Testis (tissue), 2 donors: ENCODE measurements around the gene JADE2.

Experiments used
- POLR2A ChIP-seq: fragments of 450-650 bp; IDR thresholded peaks from one replicate; pipeline ENCODE4 v1.6.1; 2017; ENCODE audit warnings: antibody characterized with exemption, mild to moderate bottlenecking, moderate library complexity
- TF ChIP-seq, protein P1 (sequence below), 3 experiments: fragments of 450-650 bp in 2 of 3; fragments of 200-600 bp in 1 of 3; sonication (generic) in 1 of 3; IDR thresholded peaks; one replicate each; pipeline ENCODE4 v1.5.1; 2016 to 2019; ENCODE audit warnings: antibody characterized with exemption in 3 of 3, mild to moderate bottlenecking in 2 of 3, moderate library complexity in 1 of 3

DNA sequence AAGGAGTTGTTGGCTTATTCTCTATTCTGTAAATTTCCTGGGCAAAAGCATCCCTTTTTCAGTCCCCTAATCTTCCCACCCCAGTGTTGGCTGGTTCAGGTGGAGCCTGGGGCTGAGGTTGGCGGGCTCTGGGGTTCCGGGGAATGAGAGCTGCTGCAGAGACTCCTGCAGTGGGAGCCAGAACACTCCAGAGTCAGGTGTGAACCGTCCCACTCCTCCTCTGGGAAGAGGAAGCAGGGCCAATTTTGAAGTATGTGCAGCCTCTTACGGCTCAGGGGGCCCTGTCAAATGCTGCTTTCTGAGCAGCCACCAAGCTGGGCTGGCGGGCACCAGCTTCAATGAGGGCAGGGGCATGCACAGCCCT, 42.8 kb downstream of the JADE2 start:
- TF ChIP-seq, protein P1, sequence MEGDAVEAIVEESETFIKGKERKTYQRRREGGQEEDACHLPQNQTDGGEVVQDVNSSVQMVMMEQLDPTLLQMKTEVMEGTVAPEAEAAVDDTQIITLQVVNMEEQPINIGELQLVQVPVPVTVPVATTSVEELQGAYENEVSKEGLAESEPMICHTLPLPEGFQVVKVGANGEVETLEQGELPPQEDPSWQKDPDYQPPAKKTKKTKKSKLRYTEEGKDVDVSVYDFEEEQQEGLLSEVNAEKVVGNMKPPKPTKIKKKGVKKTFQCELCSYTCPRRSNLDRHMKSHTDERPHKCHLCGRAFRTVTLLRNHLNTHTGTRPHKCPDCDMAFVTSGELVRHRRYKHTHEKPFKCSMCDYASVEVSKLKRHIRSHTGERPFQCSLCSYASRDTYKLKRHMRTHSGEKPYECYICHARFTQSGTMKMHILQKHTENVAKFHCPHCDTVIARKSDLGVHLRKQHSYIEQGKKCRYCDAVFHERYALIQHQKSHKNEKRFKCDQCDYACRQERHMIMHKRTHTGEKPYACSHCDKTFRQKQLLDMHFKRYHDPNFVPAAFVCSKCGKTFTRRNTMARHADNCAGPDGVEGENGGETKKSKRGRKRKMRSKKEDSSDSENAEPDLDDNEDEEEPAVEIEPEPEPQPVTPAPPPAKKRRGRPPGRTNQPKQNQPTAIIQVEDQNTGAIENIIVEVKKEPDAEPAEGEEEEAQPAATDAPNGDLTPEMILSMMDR (IDR thresholded peaks at IDR 0.05): no peak
- no peak for TF ChIP-seq POLR2A
